ENCODE data around the gene ELMOD1.

The ELMOD1 gene

GRCh38 chr11:107646783-107647182, 55.8 kb downstream of the ELMOD1 start:
- no peak for DNase-seq (ENCODE audit: low read depth)

GRCh38 chr11:107648242-107648641, 57.3 kb downstream of the ELMOD1 start:
- no peak for DNase-seq (ENCODE audit: low read depth)

- DNase-seq (ENCODE audit: low read depth) = no peak
Measured at GRCh38 chr11:107651672-107652071, 60.7 kb downstream of the ELMOD1 start.

- DNase-seq (ENCODE audit: low read depth) = no peak
Measured at GRCh38 chr11:107653076-107653475, 62.1 kb downstream of the ELMOD1 start.

GRCh38 chr11:107655602-107656001, 64.7 kb downstream of the ELMOD1 start:
- no peak for DNase-seq (ENCODE audit: low read depth)

GRCh38 chr11:107659310-107659709, 68.4 kb downstream of the ELMOD1 start:
- DNase-seq (ENCODE audit: low read depth) = no peak

- DNase-seq (ENCODE audit: low read depth) = no peak
Measured at GRCh38 chr11:107660066-107660465, 69.1 kb downstream of the ELMOD1 start.

GRCh38 chr11:107661656-107662055, 70.7 kb downstream of the ELMOD1 start:
- no peak for DNase-seq (ENCODE audit: low read depth)

- no peak for DNase-seq (ENCODE audit: low read depth)
Measured at GRCh38 chr11:107665018-107665417, 74.1 kb downstream of the ELMOD1 start.

GRCh38 chr11:107666911-107667613, 76.1 kb downstream of the ELMOD1 start:
- DNase-seq (ENCODE audit: low read depth) = no peak

- DNase-seq (ENCODE audit: low read depth) = no peak
Measured at GRCh38 chr11:107669191-107669740, 78.3 kb downstream of the ELMOD1 start.

GRCh38 chr11:107669893-107670601, 79.1 kb downstream of the ELMOD1 start:
- no peak for DNase-seq (ENCODE audit: low read depth)

- DNase-seq (ENCODE audit: low read depth) = no peak
Measured at GRCh38 chr11:107675902-107676301, 85.0 kb downstream of the ELMOD1 start.

GRCh38 chr11:107676336-107677057, 85.5 kb downstream of the ELMOD1 start:
- no peak for DNase-seq (ENCODE audit: low read depth)

- DNase-seq (ENCODE audit: low read depth) = no peak
Measured at GRCh38 chr11:107677924-107678631, 87.1 kb downstream of the ELMOD1 start.

- no peak for DNase-seq (ENCODE audit: low read depth)
Measured at GRCh38 chr11:107678632-107678971, 87.7 kb downstream of the ELMOD1 start.

- no peak for DNase-seq (ENCODE audit: low read depth)
Measured at GRCh38 chr11:107679255-107680024, 88.5 kb downstream of the ELMOD1 start.

GRCh38 chr11:107682171-107682570, 91.2 kb downstream of the ELMOD1 start:
- DNase-seq (ENCODE audit: low read depth) = no peak

- no peak for DNase-seq (ENCODE audit: low read depth)
Measured at GRCh38 chr11:107682572-107682971, 91.6 kb downstream of the ELMOD1 start.

- no peak for DNase-seq (ENCODE audit: low read depth)
Measured at GRCh38 chr11:107683061-107683460, 92.1 kb downstream of the ELMOD1 start.

- DNase-seq (ENCODE audit: low read depth) = no peak
Measured at GRCh38 chr11:107683807-107684206, 92.9 kb downstream of the ELMOD1 start.
